ENCODE measurements around the gene CST3.
"Not testable (repeated sequence)": the region's sequence is repeated elsewhere in the genome, so short reads cannot be mapped to it uniquely, and the experiment has no call there.

CST3 gene

DNA sequence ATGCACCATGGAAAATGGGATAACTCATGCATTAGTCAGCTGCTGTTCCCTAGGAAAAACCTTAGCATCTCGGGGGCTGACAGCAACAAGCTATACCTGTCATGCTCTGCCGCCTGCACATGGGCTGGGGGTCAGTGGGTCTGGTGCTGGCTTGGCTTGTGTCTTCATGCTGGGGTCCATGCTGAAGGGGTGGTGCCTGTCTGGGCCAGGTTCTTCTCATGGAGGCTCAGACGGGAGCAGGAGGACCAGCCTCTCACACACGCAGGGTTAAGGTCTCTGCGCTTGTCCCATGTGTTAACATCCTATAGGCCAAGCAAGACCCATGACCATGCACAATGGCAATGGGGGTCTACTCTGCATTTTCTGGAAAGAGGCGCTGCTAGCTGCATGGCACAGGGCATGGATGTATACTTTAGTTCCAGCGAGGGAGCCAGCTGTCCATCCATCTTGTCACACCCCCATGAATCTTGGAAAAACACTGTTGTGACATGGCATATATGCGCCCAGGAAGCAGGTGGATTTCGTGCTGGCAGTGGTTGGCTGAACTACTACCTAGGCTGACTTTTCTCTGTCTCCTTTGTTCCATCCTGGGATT, 24.6 kb upstream of the CST3 start:
- DNase-seq (ENCODE audit: low read depth) = no peak

DNA sequence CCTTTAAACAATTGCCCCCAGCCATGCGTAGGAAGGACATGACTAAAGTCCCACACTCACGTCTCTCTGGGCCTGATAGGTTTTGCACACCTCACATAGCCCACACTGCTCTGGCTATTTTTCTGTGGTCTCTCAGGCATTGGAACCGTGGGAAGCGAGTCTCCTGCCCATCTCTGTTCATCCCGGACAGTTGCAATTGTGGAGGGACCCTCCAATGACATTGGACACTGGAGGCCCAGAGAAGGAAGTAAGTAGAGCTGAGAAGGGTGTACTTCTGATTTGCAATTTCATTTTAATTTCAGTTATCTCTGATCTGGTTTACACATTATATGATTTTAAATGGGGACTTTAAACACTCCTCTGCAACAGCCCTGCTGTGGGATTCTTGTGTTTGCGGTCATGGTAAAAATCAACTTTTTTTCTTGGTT, 23.3 kb upstream of the CST3 start:
- DNase-seq (ENCODE audit: low read depth) = no peak

DNA sequence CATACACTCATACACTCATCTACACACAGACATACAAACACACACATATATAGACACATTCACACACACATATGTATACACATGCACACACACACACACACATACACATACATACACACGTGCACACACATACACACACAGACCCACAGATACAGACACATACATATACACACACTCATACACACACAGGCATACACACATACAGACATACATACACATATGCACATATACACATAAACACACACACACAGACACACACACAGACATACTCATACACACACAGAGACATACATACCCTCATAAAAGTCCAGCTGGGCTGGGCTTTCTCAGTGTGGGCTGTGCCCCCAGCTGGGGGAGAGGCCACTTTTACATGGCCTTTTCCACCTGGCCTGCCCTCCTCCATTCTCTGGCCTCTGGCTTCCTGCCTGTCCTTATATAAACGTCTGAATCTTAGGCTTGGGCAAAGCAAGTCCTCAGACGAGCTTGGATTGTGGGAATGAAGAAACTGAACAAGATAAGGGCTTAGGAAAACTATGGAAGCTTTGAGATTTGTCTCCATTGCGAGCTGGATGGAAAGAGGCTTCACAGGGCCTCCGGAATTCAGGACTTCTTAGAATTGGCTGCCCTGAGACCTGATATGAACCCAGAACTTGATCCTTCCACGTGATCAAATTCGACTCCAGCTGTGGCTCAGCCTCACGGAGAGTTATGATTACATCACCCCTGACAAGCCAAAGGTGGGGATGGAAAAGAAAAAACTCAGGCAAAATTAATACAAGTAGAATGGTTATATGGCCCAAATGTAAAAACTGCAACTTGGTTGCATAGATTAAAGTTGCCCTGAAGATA, 22.5 kb upstream of the CST3 start:
- peak; percentile 62 for DNase-seq (ENCODE audit: low read depth)

GRCh38 chr20:23659610-23659988, 21.8 kb upstream of the CST3 start:
- not testable (repeated sequence) for DNase-seq (ENCODE audit: low read depth)

GRCh38 chr20:23658989-23659609, 21.3 kb upstream of the CST3 start:
- no peak for DNase-seq (ENCODE audit: low read depth)

GRCh38 chr20:23658336-23658735, 20.6 kb upstream of the CST3 start:
- no peak for DNase-seq (ENCODE audit: low read depth)

DNA sequence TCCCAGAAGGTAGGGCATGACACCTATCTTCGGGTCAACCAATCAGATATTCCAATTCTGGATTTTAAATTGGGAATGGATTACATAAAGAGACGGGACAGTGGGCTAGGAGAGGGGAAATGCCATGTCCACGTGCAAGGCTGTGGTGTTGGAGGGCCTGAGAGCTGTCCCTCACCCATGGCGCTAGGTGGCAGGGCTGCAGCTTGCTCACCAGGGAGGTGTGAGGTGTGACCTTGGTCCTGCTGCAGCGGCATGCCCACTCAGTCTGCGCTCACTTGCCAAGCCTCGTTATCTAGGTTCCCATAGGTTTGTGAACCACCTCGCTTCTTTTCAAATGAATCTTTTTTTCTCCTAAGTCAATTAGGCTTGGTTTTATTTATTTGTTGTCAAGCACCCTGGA, 19.4 kb upstream of the CST3 start:
- no peak for DNase-seq (ENCODE audit: low read depth)

- DNase-seq (ENCODE audit: low read depth) = no peak
Measured at GRCh38 chr20:23656372-23656771, 18.6 kb upstream of the CST3 start.

DNA sequence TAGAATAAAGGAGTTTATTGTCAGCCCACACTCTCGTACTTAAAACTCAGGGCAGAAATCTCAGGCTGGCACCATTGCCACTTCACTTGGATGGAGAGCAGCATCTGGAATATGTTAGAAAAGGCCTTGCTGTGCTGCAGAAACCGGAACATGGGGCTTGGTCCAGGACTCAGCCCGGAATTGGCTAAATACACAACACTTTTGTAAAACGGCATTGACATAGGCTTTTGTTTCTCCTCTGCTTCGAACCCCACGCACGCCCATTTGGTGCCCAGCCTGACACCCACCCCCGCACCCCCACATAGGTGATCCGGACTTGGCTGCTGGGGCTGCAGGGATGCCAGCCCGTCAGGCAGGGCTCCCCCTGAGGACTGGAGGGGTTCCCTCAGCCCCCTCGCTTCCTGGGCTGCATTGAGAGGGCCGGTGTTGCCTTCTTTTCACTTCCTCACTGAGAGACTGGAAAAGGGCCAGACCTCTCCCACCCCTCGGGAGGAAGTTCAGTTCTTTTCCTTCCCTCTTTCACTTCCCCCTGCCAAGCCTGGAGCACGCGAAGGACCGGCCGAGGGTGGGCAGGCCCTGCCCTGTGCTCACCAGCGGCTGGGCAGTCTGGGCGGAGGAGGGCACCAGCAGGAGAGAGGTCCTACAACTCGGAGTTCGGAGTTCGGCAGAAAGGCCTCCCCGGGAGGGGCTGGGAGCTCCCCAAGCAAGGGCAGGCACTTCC, 17.9 kb upstream of the CST3 start:
- DNase-seq (ENCODE audit: low read depth) = no peak

- no peak for DNase-seq (ENCODE audit: low read depth)
Measured at GRCh38 chr20:23654717-23655116, 17.0 kb upstream of the CST3 start.

- no peak for DNase-seq (ENCODE audit: low read depth)
Measured at GRCh38 chr20:23654000-23654399, 16.2 kb upstream of the CST3 start.

GRCh38 chr20:23653400-23653938, 15.7 kb upstream of the CST3 start:
- no peak for DNase-seq (ENCODE audit: low read depth)

GRCh38 chr20:23652926-23653325, 15.2 kb upstream of the CST3 start:
- DNase-seq (ENCODE audit: low read depth) = no peak

DNA sequence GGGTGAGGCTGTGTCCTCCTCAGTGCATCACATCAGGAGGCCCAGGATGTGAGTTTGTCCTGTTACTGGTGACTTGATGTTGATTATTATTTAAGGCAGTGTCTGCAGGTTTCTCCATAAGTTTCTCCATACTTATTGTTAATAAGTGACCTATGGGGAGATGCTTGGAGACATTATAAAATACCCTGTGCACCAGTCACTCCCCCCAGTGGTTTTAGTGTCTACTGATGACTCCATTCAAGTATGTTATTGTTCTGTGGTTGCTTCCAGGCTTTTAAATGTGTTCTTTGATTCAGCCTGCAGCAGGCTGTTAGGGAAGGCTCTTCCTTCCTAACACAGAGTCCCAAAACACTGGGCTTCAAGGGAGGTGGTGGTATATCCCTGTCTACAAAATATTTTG, 14.6 kb upstream of the CST3 start:
- DNase-seq (ENCODE audit: low read depth) = peak; percentile 16

DNA sequence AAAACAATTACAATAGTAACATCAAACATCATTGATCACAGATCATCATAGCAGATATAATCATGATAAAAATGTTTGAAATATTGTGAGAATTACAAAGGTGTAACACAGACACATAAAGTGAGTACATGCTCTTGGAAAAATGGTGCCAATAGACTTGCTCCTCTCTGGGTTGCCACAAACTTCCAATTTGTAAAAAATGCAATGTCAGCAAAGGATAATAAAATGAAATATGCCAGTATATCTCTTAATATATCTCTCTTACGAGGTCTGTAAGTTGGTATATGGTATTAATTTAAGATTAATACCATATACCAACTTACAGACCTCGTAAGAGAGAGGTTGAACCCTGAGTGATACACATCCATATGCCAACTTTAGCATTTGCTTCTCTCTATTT, 13.4 kb upstream of the CST3 start:
- no peak for DNase-seq (ENCODE audit: low read depth)

DNA sequence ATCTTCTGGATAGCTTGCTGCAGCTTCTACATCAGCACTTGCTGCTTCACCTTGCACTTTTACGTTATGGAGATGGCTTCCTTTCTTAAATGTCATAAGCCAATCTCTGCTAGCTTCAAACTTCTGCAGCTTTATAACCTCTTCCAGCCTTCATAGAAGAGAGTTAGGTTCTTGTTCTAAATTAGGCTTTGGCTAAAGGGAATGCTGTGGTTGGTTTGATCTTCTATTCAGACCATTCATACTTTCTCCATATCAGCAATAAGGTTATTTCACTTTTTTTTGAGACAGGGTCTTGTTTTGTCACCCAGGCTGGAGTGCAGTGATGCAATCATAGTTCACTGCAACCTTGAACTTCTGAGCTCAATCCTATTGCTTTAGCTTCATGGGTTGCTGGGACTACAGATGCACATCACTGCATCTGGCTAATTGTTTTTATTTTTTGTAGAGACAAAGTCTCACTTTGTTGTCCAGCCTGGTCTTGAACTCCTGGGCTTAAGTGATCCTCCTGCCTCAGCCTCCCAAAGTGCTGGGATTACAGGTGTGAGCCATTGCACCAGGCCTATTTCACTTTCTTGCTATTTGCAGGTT, 12.2 kb upstream of the CST3 start:
- no peak for DNase-seq (ENCODE audit: low read depth)

DNA sequence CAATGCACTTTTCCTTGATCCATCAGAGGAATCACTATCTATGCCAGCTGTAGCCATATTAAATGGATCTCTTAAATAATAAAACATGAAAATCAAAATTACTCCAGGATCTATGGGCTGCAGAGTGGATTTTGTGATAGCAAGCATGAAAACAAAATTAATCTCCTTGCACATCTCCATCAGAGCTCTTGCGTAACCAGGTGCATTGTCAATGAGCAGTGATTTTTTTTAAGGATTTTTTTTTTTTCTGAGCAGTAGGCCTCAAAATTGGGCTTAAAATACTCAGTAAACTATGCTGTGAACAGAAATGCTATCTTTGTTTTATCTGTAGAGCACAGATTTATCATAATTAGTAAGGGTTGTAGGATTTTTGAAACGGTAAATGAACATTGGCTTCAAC, 11.5 kb upstream of the CST3 start:
- DNase-seq (ENCODE audit: low read depth) = no peak

DNA sequence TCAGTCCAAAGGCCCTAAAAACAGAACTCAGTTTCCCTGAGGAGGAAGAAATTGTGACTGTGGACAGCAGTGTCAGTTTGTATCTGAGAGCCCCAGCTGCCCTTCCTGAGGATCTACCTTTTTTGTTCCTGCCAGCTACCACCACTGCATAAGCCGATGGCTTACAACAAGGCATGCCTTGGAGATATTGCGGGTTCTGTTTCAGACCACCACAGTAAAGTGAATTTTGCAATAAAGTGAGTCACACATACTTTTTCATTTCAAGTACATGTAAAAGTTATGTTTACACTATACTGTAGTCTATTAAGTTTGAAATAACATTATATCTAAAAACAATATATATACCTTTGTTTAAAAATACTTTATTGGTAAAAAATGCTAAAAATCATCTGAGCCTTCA, 9.6 kb upstream of the CST3 start:
- peak; percentile 88 for DNase-seq (ENCODE audit: low read depth)

DNA sequence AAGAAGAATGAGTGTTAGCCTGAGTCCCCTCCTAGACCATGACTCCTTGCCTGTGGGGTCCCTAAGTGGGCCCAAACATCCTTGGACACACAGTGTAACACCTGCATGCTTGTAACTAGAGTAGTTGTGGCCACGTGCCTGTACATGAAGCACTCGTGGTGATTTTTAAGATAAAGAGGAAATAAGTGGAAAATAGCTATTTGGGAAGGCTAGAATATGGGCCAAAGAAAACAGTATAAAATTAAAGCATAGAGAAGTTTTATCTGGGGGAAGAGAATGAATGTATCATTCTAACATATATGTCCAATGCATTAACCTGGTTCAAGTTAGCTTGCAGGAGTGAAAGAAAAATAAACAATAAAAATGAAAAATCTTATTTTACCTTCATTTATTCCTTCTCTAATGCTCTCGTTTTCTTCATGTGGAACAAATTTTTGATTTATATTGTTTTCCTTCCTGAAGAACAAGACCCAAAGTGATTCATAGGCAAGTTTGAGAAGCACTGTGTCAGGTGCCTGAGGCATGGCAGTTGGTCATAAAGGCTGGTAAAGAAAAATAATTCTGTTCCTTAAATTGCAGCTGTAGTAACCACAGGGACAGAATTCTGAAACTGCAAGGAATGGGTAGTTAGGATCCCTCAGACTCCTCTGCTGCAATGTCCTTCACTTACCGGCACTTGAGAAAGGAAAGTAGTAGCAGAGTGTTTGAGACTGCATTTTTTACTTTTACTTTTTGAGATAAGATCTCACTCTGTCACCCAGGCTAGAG, 8.5 kb upstream of the CST3 start:
- no peak for DNase-seq (ENCODE audit: low read depth)

DNA sequence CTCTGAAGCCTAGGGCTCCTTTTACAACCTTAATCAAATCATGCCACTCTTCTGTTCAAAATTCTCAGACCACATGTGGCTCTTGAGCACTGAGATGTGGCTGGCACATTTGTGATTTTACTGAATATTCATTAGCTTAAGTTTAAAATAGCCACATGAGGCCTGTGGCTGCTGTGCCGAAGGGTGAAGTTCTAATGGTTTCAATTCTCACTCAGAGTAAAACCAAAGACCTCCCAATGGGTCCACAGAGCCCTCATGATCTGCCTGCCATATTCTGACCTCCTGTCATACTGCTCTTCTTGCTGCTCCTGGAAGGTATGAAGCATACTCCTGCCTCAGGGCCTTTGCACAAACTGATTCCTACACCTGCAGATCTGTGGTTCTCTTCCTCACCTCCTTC, 7.8 kb upstream of the CST3 start:
- no peak for DNase-seq (ENCODE audit: low read depth)

DNA sequence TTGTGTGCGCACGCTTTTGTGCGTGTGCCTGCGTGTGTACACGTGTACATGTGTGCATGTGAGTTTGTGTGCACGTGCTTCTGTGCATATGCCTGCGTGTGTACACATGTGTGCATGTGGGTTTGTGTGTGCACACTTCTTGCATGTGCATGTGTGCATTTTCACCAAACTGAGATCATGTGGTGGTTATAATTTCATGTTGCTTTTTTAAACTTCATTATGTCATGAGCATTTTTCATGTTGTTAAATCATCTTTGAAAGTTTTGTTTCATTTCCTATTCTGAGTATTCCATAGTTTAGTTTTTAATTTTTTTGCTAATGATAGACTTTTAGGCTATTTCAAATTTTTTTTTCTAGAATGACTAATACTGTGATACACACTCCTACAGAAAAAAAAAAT, 6.4 kb upstream of the CST3 start:
- DNase-seq (ENCODE audit: low read depth) = no peak

Data from iris pigment epithelial cell (primary cell).